ENCODE measurements around the gene PROCA1. TPM values are rescaled to one million over a fixed set of nuclear protein-coding genes. Genes with fewer than 3 reads are reported as not detected.

Gene PROCA1
- total and polyA plus RNA-seq, 2 of the 13 experiments (the other 11 are each of a cell fraction or from before 2014, with no cell fraction given): 0.73 to 1.5 TPM

DNA sequence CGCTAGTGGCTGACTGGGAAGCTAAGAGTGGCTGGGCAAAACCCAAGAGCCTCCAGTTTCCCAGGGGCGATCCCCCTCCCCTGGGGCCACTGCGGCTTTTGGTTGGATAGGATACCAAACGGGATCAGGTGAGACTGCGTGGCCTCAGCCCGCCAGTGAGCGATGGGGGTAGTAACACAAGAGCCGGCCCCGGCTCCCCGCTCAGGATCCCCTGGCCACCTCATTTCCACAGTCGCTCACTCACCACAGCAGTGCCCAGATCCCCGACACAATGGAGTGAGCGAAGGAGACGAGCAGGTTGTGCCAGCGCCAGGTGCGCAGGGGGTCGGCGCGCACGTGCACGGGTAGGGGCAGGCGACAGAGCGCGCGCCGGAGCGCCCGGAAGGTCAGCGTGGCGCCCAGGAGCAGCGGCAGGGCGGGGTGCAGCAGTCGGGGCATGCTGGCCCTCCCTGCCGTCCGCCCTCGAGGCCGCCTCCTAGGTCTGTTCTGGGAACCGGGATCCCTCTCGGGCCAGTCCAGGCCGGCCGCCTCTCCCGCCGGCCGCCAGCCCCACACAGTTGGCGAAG is 14.1 kb upstream of the PROCA1 start (continued):
- TF ChIP-seq, protein P1, sequence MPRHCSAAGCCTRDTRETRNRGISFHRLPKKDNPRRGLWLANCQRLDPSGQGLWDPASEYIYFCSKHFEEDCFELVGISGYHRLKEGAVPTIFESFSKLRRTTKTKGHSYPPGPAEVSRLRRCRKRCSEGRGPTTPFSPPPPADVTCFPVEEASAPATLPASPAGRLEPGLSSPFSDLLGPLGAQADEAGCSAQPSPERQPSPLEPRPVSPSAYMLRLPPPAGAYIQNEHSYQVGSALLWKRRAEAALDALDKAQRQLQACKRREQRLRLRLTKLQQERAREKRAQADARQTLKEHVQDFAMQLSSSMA (CRISPR knock-in tag; IDR thresholded peaks at IDR 0.05): peak; percentile 79; the same call in 1 of the 2 replicates
- TF ChIP-seq, protein P2, sequence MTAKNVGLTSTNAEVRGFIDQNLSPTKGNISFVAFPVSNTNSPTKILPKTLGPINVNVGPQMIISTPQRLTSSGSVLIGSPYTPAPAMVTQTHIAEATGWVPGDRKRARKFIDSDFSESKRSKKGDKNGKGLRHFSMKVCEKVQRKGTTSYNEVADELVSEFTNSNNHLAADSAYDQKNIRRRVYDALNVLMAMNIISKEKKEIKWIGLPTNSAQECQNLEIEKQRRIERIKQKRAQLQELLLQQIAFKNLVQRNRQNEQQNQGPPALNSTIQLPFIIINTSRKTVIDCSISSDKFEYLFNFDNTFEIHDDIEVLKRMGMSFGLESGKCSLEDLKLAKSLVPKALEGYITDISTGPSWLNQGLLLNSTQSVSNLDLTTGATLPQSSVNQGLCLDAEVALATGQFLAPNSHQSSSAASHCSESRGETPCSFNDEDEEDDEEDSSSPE (CRISPR knock-in tag; IDR thresholded peaks at IDR 0.05): peak; percentile 60
- TF ChIP-seq KDM6A (CRISPR knock-in tag; IDR thresholded peaks at IDR 0.05; ENCODE audit: low read depth): no peak
- TF ChIP-seq, protein P3, sequence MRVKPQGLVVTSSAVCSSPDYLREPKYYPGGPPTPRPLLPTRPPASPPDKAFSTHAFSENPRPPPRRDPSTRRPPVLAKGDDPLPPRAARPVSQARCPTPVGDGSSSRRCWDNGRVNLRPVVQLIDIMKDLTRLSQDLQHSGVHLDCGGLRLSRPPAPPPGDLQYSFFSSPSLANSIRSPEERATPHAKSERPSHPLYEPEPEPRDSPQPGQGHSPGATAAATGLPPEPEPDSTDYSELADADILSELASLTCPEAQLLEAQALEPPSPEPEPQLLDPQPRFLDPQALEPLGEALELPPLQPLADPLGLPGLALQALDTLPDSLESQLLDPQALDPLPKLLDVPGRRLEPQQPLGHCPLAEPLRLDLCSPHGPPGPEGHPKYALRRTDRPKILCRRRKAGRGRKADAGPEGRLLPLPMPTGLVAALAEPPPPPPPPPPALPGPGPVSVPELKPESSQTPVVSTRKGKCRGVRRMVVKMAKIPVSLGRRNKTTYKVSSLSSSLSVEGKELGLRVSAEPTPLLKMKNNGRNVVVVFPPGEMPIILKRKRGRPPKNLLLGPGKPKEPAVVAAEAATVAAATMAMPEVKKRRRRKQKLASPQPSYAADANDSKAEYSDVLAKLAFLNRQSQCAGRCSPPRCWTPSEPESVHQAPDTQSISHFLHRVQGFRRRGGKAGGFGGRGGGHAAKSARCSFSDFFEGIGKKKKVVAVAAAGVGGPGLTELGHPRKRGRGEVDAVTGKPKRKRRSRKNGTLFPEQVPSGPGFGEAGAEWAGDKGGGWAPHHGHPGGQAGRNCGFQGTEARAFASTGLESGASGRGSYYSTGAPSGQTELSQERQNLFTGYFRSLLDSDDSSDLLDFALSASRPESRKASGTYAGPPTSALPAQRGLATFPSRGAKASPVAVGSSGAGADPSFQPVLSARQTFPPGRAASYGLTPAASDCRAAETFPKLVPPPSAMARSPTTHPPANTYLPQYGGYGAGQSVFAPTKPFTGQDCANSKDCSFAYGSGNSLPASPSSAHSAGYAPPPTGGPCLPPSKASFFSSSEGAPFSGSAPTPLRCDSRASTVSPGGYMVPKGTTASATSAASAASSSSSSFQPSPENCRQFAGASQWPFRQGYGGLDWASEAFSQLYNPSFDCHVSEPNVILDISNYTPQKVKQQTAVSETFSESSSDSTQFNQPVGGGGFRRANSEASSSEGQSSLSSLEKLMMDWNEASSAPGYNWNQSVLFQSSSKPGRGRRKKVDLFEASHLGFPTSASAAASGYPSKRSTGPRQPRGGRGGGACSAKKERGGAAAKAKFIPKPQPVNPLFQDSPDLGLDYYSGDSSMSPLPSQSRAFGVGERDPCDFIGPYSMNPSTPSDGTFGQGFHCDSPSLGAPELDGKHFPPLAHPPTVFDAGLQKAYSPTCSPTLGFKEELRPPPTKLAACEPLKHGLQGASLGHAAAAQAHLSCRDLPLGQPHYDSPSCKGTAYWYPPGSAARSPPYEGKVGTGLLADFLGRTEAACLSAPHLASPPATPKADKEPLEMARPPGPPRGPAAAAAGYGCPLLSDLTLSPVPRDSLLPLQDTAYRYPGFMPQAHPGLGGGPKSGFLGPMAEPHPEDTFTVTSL (CRISPR knock-in tag; IDR thresholded peaks at IDR 0.05; ENCODE audit: borderline replicate concordance): no peak
- TF ChIP-seq ARHGAP35 (CRISPR knock-in tag; IDR thresholded peaks at IDR 0.05; ENCODE audit: borderline replicate concordance): no peak
- peak; percentile 30; the same call in 1 of the 2 replicates for TF ChIP-seq CREM (IDR thresholded peaks at IDR 0.05)
- no peak for TF ChIP-seq CREM (CRISPR knock-in tag; IDR thresholded peaks at IDR 0.05)
- TF ChIP-seq PTBP1 (IDR thresholded peaks at IDR 0.05; ENCODE audit: low read depth, low read length, poor library complexity, severe bottlenecking): no peak
- no peak for TF ChIP-seq ELF1 (CRISPR knock-in tag; IDR thresholded peaks at IDR 0.05)
- peak; percentile 68; the same call in 1 of the 2 replicates for TF ChIP-seq JUND (CRISPR knock-in tag; IDR thresholded peaks at IDR 0.05)
- TF ChIP-seq GATAD2A (CRISPR knock-in tag; IDR thresholded peaks at IDR 0.05): no peak
- no peak for TF ChIP-seq TCF7L2 (IDR thresholded peaks at IDR 0.05; ENCODE audit: low read depth, low read length)
- TF ChIP-seq NCOA2 (CRISPR knock-in tag; IDR thresholded peaks at IDR 0.05): peak; percentile 47; the same call in 1 of the 2 replicates
- TF ChIP-seq ZNF749 (CRISPR knock-in tag; IDR thresholded peaks at IDR 0.05; ENCODE audit: borderline replicate concordance): no peak
- peak; percentile 8; the same call in 1 of the 2 replicates for TF ChIP-seq BCL6 (CRISPR knock-in tag; IDR thresholded peaks at IDR 0.05)
- TF ChIP-seq, protein P4, sequence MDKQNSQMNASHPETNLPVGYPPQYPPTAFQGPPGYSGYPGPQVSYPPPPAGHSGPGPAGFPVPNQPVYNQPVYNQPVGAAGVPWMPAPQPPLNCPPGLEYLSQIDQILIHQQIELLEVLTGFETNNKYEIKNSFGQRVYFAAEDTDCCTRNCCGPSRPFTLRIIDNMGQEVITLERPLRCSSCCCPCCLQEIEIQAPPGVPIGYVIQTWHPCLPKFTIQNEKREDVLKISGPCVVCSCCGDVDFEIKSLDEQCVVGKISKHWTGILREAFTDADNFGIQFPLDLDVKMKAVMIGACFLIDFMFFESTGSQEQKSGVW (CRISPR knock-in tag; IDR thresholded peaks at IDR 0.05; ENCODE audit: borderline replicate concordance): 0 out of 2 replicates have a peak, but pooled peaks have one; percentile 46
- peak; percentile 88 for TF ChIP-seq ZNF446 (CRISPR knock-in tag; IDR thresholded peaks at IDR 0.05)
- no peak for TF ChIP-seq ZFP37 (CRISPR knock-in tag; IDR thresholded peaks at IDR 0.05; ENCODE audit: borderline replicate concordance)
- TF ChIP-seq SCMH1 (CRISPR knock-in tag; IDR thresholded peaks at IDR 0.05; ENCODE audit: borderline replicate concordance): no peak
- TF ChIP-seq, protein P5, sequence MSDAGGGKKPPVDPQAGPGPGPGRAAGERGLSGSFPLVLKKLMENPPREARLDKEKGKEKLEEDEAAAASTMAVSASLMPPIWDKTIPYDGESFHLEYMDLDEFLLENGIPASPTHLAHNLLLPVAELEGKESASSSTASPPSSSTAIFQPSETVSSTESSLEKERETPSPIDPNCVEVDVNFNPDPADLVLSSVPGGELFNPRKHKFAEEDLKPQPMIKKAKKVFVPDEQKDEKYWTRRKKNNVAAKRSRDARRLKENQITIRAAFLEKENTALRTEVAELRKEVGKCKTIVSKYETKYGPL (CRISPR knock-in tag; IDR thresholded peaks at IDR 0.05): no peak
- TF ChIP-seq PAF1 (CRISPR knock-in tag; IDR thresholded peaks at IDR 0.05): 0 out of 2 replicates have a peak, but pooled peaks have one; percentile 53
- TF ChIP-seq KLF13 (CRISPR knock-in tag; IDR thresholded peaks at IDR 0.05): peak; percentile 82; the same call in 1 of the 2 replicates
- peak; percentile 88 for TF ChIP-seq ZNF619 (CRISPR knock-in tag; IDR thresholded peaks at IDR 0.05)

Data from HepG2 (cell line).